Measurements from ENCODE around the gene ZNF341. TPM values are rescaled to one million over a fixed set of nuclear protein-coding genes. Genes with fewer than 3 reads are reported as not detected.
A peak's percentile ranks its signal among the peaks of the same experiment; 100 is the strongest.

ZNF341 gene
- total and polyA plus RNA-seq, 9 of the 15 experiments (the other 6 are each of a cell fraction or from before 2014, with no cell fraction given), result 0.08 to 2.6 (median 1.0) TPM

DNA sequence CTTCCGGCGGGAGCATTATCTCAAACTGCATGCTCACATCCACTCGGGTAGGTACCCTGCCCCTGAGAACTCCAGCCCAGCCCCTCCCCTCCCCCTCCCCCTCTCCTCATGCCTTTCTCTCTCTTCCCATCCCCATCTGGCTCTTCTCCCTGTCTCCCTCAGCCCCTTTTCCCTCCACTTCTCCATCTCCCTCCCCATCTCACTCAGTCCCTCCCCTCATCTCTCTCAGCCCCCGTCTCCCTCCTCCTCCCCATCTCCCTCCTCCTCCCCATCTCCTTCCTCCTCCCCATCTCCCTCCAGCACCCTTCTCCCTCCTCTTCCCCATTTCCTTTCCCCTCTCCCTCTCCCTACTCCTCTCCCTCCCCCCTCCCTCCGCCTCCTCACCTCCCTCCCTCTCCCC is 52.0 kb downstream of the ZNF341 start:
- Histone ChIP-seq H3K79me2 (ENCODE audit: control insufficient read depth, insufficient read depth, low read length) (no peaks in the 10 kb centered on the region), H2AFZ (ENCODE audit: low read depth, low read length) (no peak overlapping the region), H3K9ac (ENCODE audit: insufficient read depth in 1 of 2, low read depth in 2 of 2, low read length in 2 of 2) (no peak overlapping the region), H4K20me1 (replicated peaks; ENCODE audit: control insufficient read depth, insufficient read depth, low read length) (no peaks in the 10 kb centered on the region), H3K9me3 (replicated peaks; ENCODE audit: control insufficient read depth, insufficient read depth, low read depth, low read length) (no peaks in the 10 kb centered on the region), H3K4me2 (ENCODE audit: insufficient read depth, low read length) (no peak overlapping the region), H3K4me1 (replicated peaks in 1 of 2; ENCODE audit: control insufficient read depth in 2 of 2, insufficient read depth in 2 of 2, low read length in 2 of 2) (peaks cover 0 to 7% of the 10 kb centered on the region in 2 experiments; a peak in 4 of 5 replicates), H3K4me3 (no peak overlapping the region), H3K27me3 (ENCODE audit: control insufficient read depth in 2 of 2, insufficient read depth in 2 of 2, low read length in 2 of 2) (no peaks in the 10 kb centered on the region), H3K9me1 (ENCODE audit: control insufficient read depth, insufficient read depth, low read length) (no peaks in the 10 kb centered on the region), H3K27ac (ENCODE audit: extremely low read depth, low read depth, low read length) (no peak overlapping the region), H3K36me3 (ENCODE audit: control insufficient read depth, insufficient read depth, low read length) (no peaks in the 10 kb centered on the region)
- 17% methylated on average over 1 of the region's 5 CpGs for WGBS (ENCODE audit: insufficient coverage, low coverage, missing lambda C conversion rate)
- POLR2A ChIA-PET, result no interaction called here
- FAIRE-seq (no peak), DNase-seq (ENCODE audit: extremely low read depth in 1 of 4, low spot score in 3 of 4) (no peak), ATAC-seq (no peak)
- TF ChIP-seq KDM1A (IDR thresholded peaks at IDR 0.05) (peak in 1 of 2 experiments; percentile 75; a peak in 1 of 4 replicates), KLF16 (IDR thresholded peaks at IDR 0.05) (no peak), ZNF263 (CRISPR knock-in tag; IDR thresholded peaks at IDR 0.05; ENCODE audit: borderline replicate concordance) (peak; percentile 80)
- CTCF ChIA-PET (ENCODE audit: low intra/inter-chr PET ratio), result no interaction called here
- no TSS peak for BruUV-seq (replicated peaks)
- in situ Hi-C loops (cut with MboI) (no loop called here), intact Hi-C loops (cut with micrococcal nuclease) (no loop called here)

DNA sequence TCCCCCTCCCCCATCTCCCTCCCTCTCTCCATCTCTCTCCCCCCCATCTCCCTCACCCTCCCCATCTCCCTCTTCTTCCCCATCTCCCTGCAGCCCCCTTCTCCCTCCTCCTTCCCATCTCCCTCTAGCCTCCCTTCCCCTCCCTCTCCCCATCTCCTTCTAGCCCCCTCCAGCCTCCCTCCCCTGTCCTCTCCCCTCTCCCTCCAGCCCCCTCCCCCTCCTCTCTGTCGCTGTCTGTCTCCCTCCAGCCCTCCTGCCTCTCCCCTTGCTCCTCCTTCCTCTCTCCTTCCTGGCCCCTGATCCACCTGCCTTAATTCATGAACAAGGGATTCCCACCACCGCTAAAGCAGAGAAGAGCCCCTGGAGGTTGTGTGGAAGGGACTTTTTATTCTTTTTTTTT is 52.4 kb downstream of the ZNF341 start:
- Histone ChIP-seq H3K27me3 (ENCODE audit: control insufficient read depth in 2 of 2, insufficient read depth in 2 of 2, low read length in 2 of 2) (no peaks in the 10 kb centered on the region), H3K4me3 (no peak overlapping the region), H3K4me2 (ENCODE audit: insufficient read depth, low read length) (no peak overlapping the region), H3K36me3 (ENCODE audit: control insufficient read depth, insufficient read depth, low read length) (no peaks in the 10 kb centered on the region), H2AFZ (ENCODE audit: low read depth, low read length) (no peak overlapping the region), H4K20me1 (replicated peaks; ENCODE audit: control insufficient read depth, insufficient read depth, low read length) (no peaks in the 10 kb centered on the region), H3K9ac (ENCODE audit: insufficient read depth in 1 of 2, low read depth in 2 of 2, low read length in 2 of 2) (no peak overlapping the region), H3K79me2 (ENCODE audit: control insufficient read depth, insufficient read depth, low read length) (no peaks in the 10 kb centered on the region), H3K4me1 (replicated peaks in 1 of 2; ENCODE audit: control insufficient read depth in 2 of 2, insufficient read depth in 2 of 2, low read length in 2 of 2) (peaks cover 0 to 4% of the 10 kb centered on the region in 2 experiments; a peak in 2 of 5 replicates), H3K27ac (ENCODE audit: extremely low read depth, low read depth, low read length) (no peak overlapping the region), H3K9me1 (ENCODE audit: control insufficient read depth, insufficient read depth, low read length) (no peaks in the 10 kb centered on the region), H3K9me3 (replicated peaks; ENCODE audit: control insufficient read depth, insufficient read depth, low read depth, low read length) (no peaks in the 10 kb centered on the region)
- DNase-seq (ENCODE audit: extremely low read depth in 1 of 4, low spot score in 3 of 4) (no peak), FAIRE-seq (no peak), ATAC-seq (no peak)
- ChIA-PET CTCF (ENCODE audit: low intra/inter-chr PET ratio) (no interaction called here), POLR2A (no interaction called here)
- intact Hi-C loops (cut with micrococcal nuclease), result no loop called here
- WGBS (ENCODE audit: insufficient coverage, low coverage, missing lambda C conversion rate), result 80% methylated on average over 1 of the region's 2 CpGs
- BruUV-seq (replicated peaks), result no TSS peak
- in situ Hi-C loops (cut with MboI), result no loop called here
- TF ChIP-seq U2AF2 (optimal IDR thresholded peaks at IDR 0.05; ENCODE audit: low read depth, low read length), result no peak
- no peak for TF ChIP-seq THRB (CRISPR knock-in tag; conservative IDR thresholded peaks at IDR 0.05)
- TF ChIP-seq MTA1 (IDR thresholded peaks at IDR 0.05; ENCODE audit: borderline replicate concordance), result no peak
- no peak for TF ChIP-seq BCOR (IDR thresholded peaks at IDR 0.05)
- TF ChIP-seq GTF2A2 (tag; IDR thresholded peaks at IDR 0.05), result no peak
- TF ChIP-seq IRF2 (CRISPR knock-in tag; IDR thresholded peaks at IDR 0.05), result no peak
- no peak for TF ChIP-seq ELF4 (CRISPR knock-in tag; IDR thresholded peaks at IDR 0.05)
- TF ChIP-seq THAP12 (CRISPR knock-in tag; IDR thresholded peaks at IDR 0.05), result no peak
- TF ChIP-seq TEAD1 (CRISPR knock-in tag; IDR thresholded peaks at IDR 0.05), result no peak
- no peak for TF ChIP-seq NONO (IDR thresholded peaks at IDR 0.05; ENCODE audit: low read depth in 2 of 2, low read length in 1 of 2)
- no peak for TF ChIP-seq CHD2 (IDR thresholded peaks at IDR 0.05; ENCODE audit: low read depth, low read length)
- TF ChIP-seq ZSCAN29 (IDR thresholded peaks at IDR 0.05), result no peak

All from K562 (cell line).